HEK293 (cell line): Measurements from ENCODE around the gene GALNT16.

Experiments used
- CTCF ChIA-PET: fragments of 350-600 bp; formaldehyde crosslinking; extraction: SDS; loops from one replicate; lab custom pipeline; 2021; ENCODE audit warnings: antibody characterized with exemption; lab: Yijun Ruan, JAX
- POLR2A ChIA-PET: fragments of 300-600 bp; formaldehyde crosslinking; extraction: SDS; loops from one replicate; lab custom pipeline; 2020; ENCODE audit warnings: antibody characterized with exemption, inconsistent platforms; lab: Yijun Ruan, JAX
- H3K27ac ChIP-seq: fragments of 200-500 bp; sonication (Bioruptor generic); 2 replicates; pipeline ENCODE4 v1.5.1; 2014; ENCODE audit warnings: low read depth, low read length, control low read depth, inconsistent platforms; ENCODE audit errors: extremely low read depth
- H3K36me3 ChIP-seq, 2 experiments: fragments of 200-500 bp in 1 of 2; sonication (Bioruptor generic) in 1 of 2; 1 replicate in 1 of 2; 2 replicates in 1 of 2; pipeline ENCODE4 v1.5.1; 2014 to 2017; ENCODE audit warnings: inconsistent platforms in 2 of 2, low read length in 2 of 2; ENCODE audit not compliant: control insufficient read depth in 2 of 2, insufficient read depth in 1 of 2
- H3K4me1 ChIP-seq: fragments of 200-500 bp; sonication (Bioruptor generic); 2 replicates; pipeline ENCODE4 v1.5.1; 2014; ENCODE audit warnings: mild to moderate bottlenecking, low read length, inconsistent platforms; ENCODE audit not compliant: control insufficient read depth, insufficient read depth
- H3K4me3 ChIP-seq: 2 replicates; pipeline ENCODE4 v1.5.1; 2011; ENCODE audit warnings: low read depth, mild to moderate bottlenecking, control low read depth, low read length, moderate library complexity
- H3K9me3 ChIP-seq: fragments of 200-500 bp; sonication (Bioruptor generic); 2 replicates; pipeline ENCODE4 v1.5.1; 2014; ENCODE audit warnings: low read depth, low read length, inconsistent platforms; ENCODE audit not compliant: control insufficient read depth, insufficient read depth
- BCL11A ChIP-seq: fragments of 450-650 bp; formaldehyde crosslinking; IDR thresholded peaks from 2 replicates; pipeline ENCODE4 v1.5.1; 2016; ENCODE audit warnings: low read depth, missing biosample characterization, missing genetic modification characterization
- FEZF1 ChIP-seq: fragments of 450-650 bp; formaldehyde crosslinking; IDR thresholded peaks from 2 replicates; pipeline ENCODE4 v1.5.1; 2016; ENCODE audit warnings: missing biosample characterization, missing genetic modification characterization
- INSM2 ChIP-seq: fragments of 450-650 bp; formaldehyde crosslinking; IDR thresholded peaks from 2 replicates; pipeline ENCODE4 v1.5.1; 2016; ENCODE audit warnings: missing biosample characterization, missing genetic modification characterization
- KLF10 ChIP-seq: fragments of 450-650 bp; IDR thresholded peaks from 2 replicates; pipeline ENCODE4 v1.5.1; 2018; ENCODE audit warnings: missing biosample characterization, mild to moderate bottlenecking, missing genetic modification characterization
- KLF8 ChIP-seq: fragments of 450-650 bp; formaldehyde crosslinking; IDR thresholded peaks from 2 replicates; pipeline ENCODE4 v1.5.1; 2016; ENCODE audit warnings: missing biosample characterization, missing genetic modification characterization
- PRDM6 ChIP-seq: fragments of 450-650 bp; formaldehyde crosslinking; IDR thresholded peaks from 2 replicates; pipeline ENCODE4 v1.5.1; 2017; ENCODE audit warnings: missing biosample characterization, missing genetic modification characterization
- SCRT2 ChIP-seq: fragments of 450-650 bp; formaldehyde crosslinking; IDR thresholded peaks from 2 replicates; pipeline ENCODE4 v1.5.1; 2016; ENCODE audit warnings: missing biosample characterization, missing genetic modification characterization
- SP3 ChIP-seq: fragments of 450-650 bp; formaldehyde crosslinking; IDR thresholded peaks from 2 replicates; pipeline ENCODE4 v1.5.1; 2016; ENCODE audit warnings: missing biosample characterization, missing genetic modification characterization
- ZBTB11 ChIP-seq: fragments of 450-650 bp; formaldehyde crosslinking; conservative IDR thresholded peaks from 2 replicates; pipeline ENCODE4 v1.5.1; 2016; ENCODE audit warnings: low read depth, missing biosample characterization, missing genetic modification characterization
- ZBTB21 ChIP-seq: fragments of 450-650 bp; formaldehyde crosslinking; IDR thresholded peaks from 2 replicates; pipeline ENCODE4 v1.5.1; 2017; ENCODE audit warnings: missing biosample characterization, missing genetic modification characterization
- ZBTB6 ChIP-seq: fragments of 450-650 bp; formaldehyde crosslinking; IDR thresholded peaks from 2 replicates; pipeline ENCODE4 v1.5.1; 2017; ENCODE audit warnings: missing biosample characterization, missing genetic modification characterization
- ZFHX2 ChIP-seq: fragments of 450-650 bp; formaldehyde crosslinking; conservative IDR thresholded peaks from 2 replicates; pipeline ENCODE4 v1.5.1; 2016; ENCODE audit warnings: missing biosample characterization, missing genetic modification characterization
- ZIC2 ChIP-seq: fragments of 450-650 bp; formaldehyde crosslinking; IDR thresholded peaks from 2 replicates; pipeline ENCODE4 v1.5.1; 2016; ENCODE audit warnings: missing biosample characterization, missing genetic modification characterization
- ZNF114 ChIP-seq: fragments of 450-650 bp; formaldehyde crosslinking; IDR thresholded peaks from 2 replicates; pipeline ENCODE4 v1.5.0; 2017; ENCODE audit warnings: missing biosample characterization, missing genetic modification characterization
- ZNF155 ChIP-seq: fragments of 450-650 bp; formaldehyde crosslinking; IDR thresholded peaks from 2 replicates; pipeline ENCODE4 v1.5.1; 2016; ENCODE audit warnings: missing biosample characterization, missing genetic modification characterization
- ZNF174 ChIP-seq: fragments of 450-650 bp; formaldehyde crosslinking; IDR thresholded peaks from 2 replicates; pipeline ENCODE4 v1.5.0; 2017; ENCODE audit warnings: missing biosample characterization, mild to moderate bottlenecking, missing genetic modification characterization
- ZNF2 ChIP-seq: fragments of 450-650 bp; formaldehyde crosslinking; IDR thresholded peaks from 2 replicates; pipeline ENCODE4 v1.5.1; 2016; ENCODE audit warnings: missing biosample characterization, missing genetic modification characterization
- ZNF223 ChIP-seq: fragments of 450-650 bp; formaldehyde crosslinking; IDR thresholded peaks from 2 replicates; pipeline ENCODE4 v1.5.1; 2016; ENCODE audit warnings: missing biosample characterization, missing genetic modification characterization
- ZNF23 ChIP-seq: fragments of 450-650 bp; formaldehyde crosslinking; IDR thresholded peaks from 2 replicates; pipeline ENCODE4 v1.5.1; 2016; ENCODE audit warnings: missing biosample characterization, missing genetic modification characterization, borderline replicate concordance
- ZNF302 ChIP-seq: fragments of 450-650 bp; formaldehyde crosslinking; IDR thresholded peaks from 2 replicates; pipeline ENCODE4 v1.5.1; 2016; ENCODE audit warnings: missing biosample characterization, missing genetic modification characterization, low read depth
- ZNF37A ChIP-seq: fragments of 450-650 bp; IDR thresholded peaks from 2 replicates; pipeline ENCODE4 v1.5.1; 2018; ENCODE audit warnings: missing biosample characterization, missing genetic modification characterization
- ZNF645 ChIP-seq: fragments of 450-650 bp; formaldehyde crosslinking; IDR thresholded peaks from 2 replicates; pipeline ENCODE4; 2016; ENCODE audit warnings: missing biosample characterization, missing genetic modification characterization
- ZNF692 ChIP-seq: fragments of 450-650 bp; formaldehyde crosslinking; IDR thresholded peaks from 2 replicates; pipeline ENCODE4 v1.5.1; 2016; ENCODE audit warnings: missing biosample characterization, missing genetic modification characterization
- ZNF701 ChIP-seq: fragments of 450-650 bp; formaldehyde crosslinking; IDR thresholded peaks from 2 replicates; pipeline ENCODE4 v1.5.1; 2016; ENCODE audit warnings: missing biosample characterization, missing genetic modification characterization
- ZNF791 ChIP-seq: fragments of 450-650 bp; formaldehyde crosslinking; IDR thresholded peaks from 2 replicates; pipeline ENCODE4 v1.5.1; 2016; ENCODE audit warnings: missing biosample characterization, missing genetic modification characterization
- ZNF843 ChIP-seq: fragments of 450-650 bp; formaldehyde crosslinking; IDR thresholded peaks from 2 replicates; pipeline ENCODE4 v1.5.1; 2016; ENCODE audit warnings: missing biosample characterization, missing genetic modification characterization

GALNT16 gene

GRCh38 chr14:69260190-69260860 lies 367 bp downstream of the GALNT16 start (continued):
- TF ChIP-seq ZNF791 (tag by site-specific recombination) (no peak), ZNF155 (no peak), ZNF843 (tag by site-specific recombination) (no peak), ZNF645 (tag by site-specific recombination) (no peak), ZNF37A (no peak), FEZF1 (tag by site-specific recombination) (no peak), ZNF692 (tag by site-specific recombination) (peak; percentile 57), ZBTB21 (tag by site-specific recombination) (no peak), ZIC2 (tag by site-specific recombination) (no peak), ZNF223 (tag by site-specific recombination) (no peak), INSM2 (tag by site-specific recombination) (no peak), ZNF114 (tag by site-specific recombination) (no peak), PRDM6 (tag by site-specific recombination) (no peak), ZNF302 (tag by site-specific recombination) (no peak), ZNF701 (tag by site-specific recombination) (no peak), ZNF174 (tag by site-specific recombination) (no peak)

GRCh38 chr14:69260861-69261564 lies 1.1 kb downstream of the GALNT16 start:
- H3K9me3 ChIP-seq: no peaks in the 10 kb centered on the region
- POLR2A ChIA-PET: interaction anchor here (0.6 kb wide), 1 partner anchor 136 kb away, joined by 4 read pairs; no protein-coding TSS in a partner anchor
- H3K4me1 ChIP-seq: peaks cover 5% of the 10 kb centered on the region; the same call in 1 of the 2 replicates
- H3K27ac ChIP-seq: peak overlapping the region; percentile 28; the same call in 1 of the 2 replicates
- peak overlapping the region; percentile 72 for H3K4me3 ChIP-seq
- peaks cover 0 to 6% of the 10 kb centered on the region in 2 experiments; a peak in 1 of 3 replicates for H3K36me3 ChIP-seq
- CTCF ChIA-PET: interaction anchor here (0.6 to 3.3 kb wide), 14 partner anchors 18 to 592 kb away, joined by 3 to 8 read pairs (median 4); partner anchors contain the start of genes ERH and SLC39A9
- TF ChIP-seq ZBTB6 (no peak), KLF10 (tag by site-specific recombination) (no peak), BCL11A (tag by site-specific recombination) (no peak), ZBTB11 (tag by site-specific recombination) (no peak), ZNF23 (tag by site-specific recombination) (no peak), ZNF223 (tag by site-specific recombination) (no peak), KLF8 (tag by site-specific recombination) (no peak), SCRT2 (tag by site-specific recombination) (peak; percentile 99), SP3 (tag by site-specific recombination) (no peak), ZNF2 (tag by site-specific recombination) (no peak), ZFHX2 (tag by site-specific recombination) (peak; percentile 68)
